Activated naive CD4-positive, alpha-beta T cell treated with anti-CD3 and anti-CD28 coated beads for 36 hours (primary cell): ENCODE measurements around the gene PMEPA1. TPM values are rescaled to one million over a fixed set of nuclear protein-coding genes. Genes with fewer than 3 reads are reported as not detected.

Experiments used
- CTCF ChIA-PET: fragments of 350-600 bp; sonication (Branson Sonifier 250); formaldehyde crosslinking; loops from one replicate; lab custom pipeline; 2021; ENCODE audit warnings: antibody characterized with exemption; lab: Charles Lee
- DNase-seq: peaks from one replicate; pipeline ENCODE4 v3.0.0-alpha.2; 2020
- H3K27ac Mint-ChIP-seq: one replicate; pipeline ENCODE4 v1.8.0; 2021; ENCODE audit warnings: mild to moderate bottlenecking, mixed read lengths
- H3K27me3 Mint-ChIP-seq: one replicate; pipeline ENCODE4 v1.8.0; 2021; ENCODE audit warnings: low read depth, mixed read lengths
- H3K36me3 Mint-ChIP-seq: one replicate; pipeline ENCODE4 v1.8.0; 2021; ENCODE audit warnings: low read depth, mixed read lengths
- H3K4me1 Mint-ChIP-seq: one replicate; pipeline ENCODE4 v1.8.0; 2021; ENCODE audit warnings: low read depth, mixed read lengths
- H3K4me3 Mint-ChIP-seq: one replicate; pipeline ENCODE4 v1.8.0; 2021; ENCODE audit warnings: mild to moderate bottlenecking, moderate library complexity, mixed read lengths
- H3K9me3 Mint-ChIP-seq: one replicate; pipeline ENCODE4 v1.8.0; 2021; ENCODE audit warnings: mixed read lengths
- intact Hi-C: fragments of 100-400 bp; cut with micrococcal nuclease; formaldehyde crosslinking; loops from one replicate; pipeline ENCODE4 v1.15.1; 2023
- total RNA-seq, 2 experiments: library from RNA; stranded (reverse); gene quantifications; one replicate each; pipeline ENCODE4 v1.2.3, GENCODE V29; 2021

Gene PMEPA1
- total RNA-seq, 2 experiments from 2014 or later = 2.0 to 2.2 TPM

- Mint-ChIP-seq H3K4me1 (peaks cover 17% of the 10 kb centered on the region), H3K9me3 (no peaks in the 10 kb centered on the region), H3K36me3 (no peaks in the 10 kb centered on the region), H3K27ac (no peak overlapping the region), H3K27me3 (peaks cover 6% of the 10 kb centered on the region), H3K4me3 (peak overlapping the region; percentile 77)
- DNase-seq = no peak
- intact Hi-C loops = loop anchor here (2.0 kb wide), 1 partner anchor 309 kb away; no protein-coding TSS in a partner anchor
- CTCF ChIA-PET = no interaction called here
These were observed 1.7 kb downstream of the PMEPA1 start for GRCh38 chr20:57707849-57708693.

- Mint-ChIP-seq H3K36me3 (no peaks in the 10 kb centered on the region), H3K9me3 (no peaks in the 10 kb centered on the region), H3K27me3 (peaks cover 6% of the 10 kb centered on the region), H3K4me3 (no peak overlapping the region), H3K27ac (no peak overlapping the region), H3K4me1 (peaks cover 18% of the 10 kb centered on the region)
- intact Hi-C loops = no loop called here
- CTCF ChIA-PET = interaction anchor here (0.7 kb wide), 1 partner anchor 9 kb away, joined by 3 read pairs; no protein-coding TSS in a partner anchor
- no peak for DNase-seq
These were observed 2.5 kb downstream of the PMEPA1 start for GRCh38 chr20:57707320-57707719.

- Mint-ChIP-seq H3K27me3 (peaks cover 6% of the 10 kb centered on the region), H3K9me3 (no peaks in the 10 kb centered on the region), H3K36me3 (no peaks in the 10 kb centered on the region), H3K27ac (no peak overlapping the region), H3K4me3 (no peak overlapping the region), H3K4me1 (peaks cover 20% of the 10 kb centered on the region)
- intact Hi-C loops = no loop called here
- CTCF ChIA-PET = no interaction called here
- DNase-seq = no peak
These were observed 4.5 kb downstream of the PMEPA1 start for GRCh38 chr20:57705127-57705899.

GRCh38 chr20:57704245-57704644 lies 5.6 kb downstream of the PMEPA1 start:
- Mint-ChIP-seq H3K36me3 (no peaks in the 10 kb centered on the region), H3K4me1 (peaks cover 24% of the 10 kb centered on the region), H3K4me3 (no peak overlapping the region), H3K27me3 (peaks cover 6% of the 10 kb centered on the region), H3K9me3 (no peaks in the 10 kb centered on the region), H3K27ac (no peak overlapping the region)
- CTCF ChIA-PET = no interaction called here
- no peak for DNase-seq
- intact Hi-C loops = no loop called here

- CTCF ChIA-PET = interaction anchor here (0.6 to 1.7 kb wide), 3 partner anchors 48 to 199 kb away, joined by 3 to 4 read pairs (median 3); no protein-coding TSS in a partner anchor
- H3K27ac Mint-ChIP-seq = no peak overlapping the region
- H3K27me3 Mint-ChIP-seq = no peaks in the 10 kb centered on the region
- DNase-seq = no peak
- H3K4me3 Mint-ChIP-seq = no peak overlapping the region
- H3K36me3 Mint-ChIP-seq = no peaks in the 10 kb centered on the region
- no peaks in the 10 kb centered on the region for H3K9me3 Mint-ChIP-seq
- intact Hi-C loops = no loop called here
- peaks cover 29% of the 10 kb centered on the region for H3K4me1 Mint-ChIP-seq
These were observed 6.8 kb downstream of the PMEPA1 start for GRCh38 chr20:57703013-57703412.

- H3K27ac Mint-ChIP-seq = no peak overlapping the region
- no peak overlapping the region for H3K4me3 Mint-ChIP-seq
- intact Hi-C loops = no loop called here
- H3K9me3 Mint-ChIP-seq = no peaks in the 10 kb centered on the region
- no peaks in the 10 kb centered on the region for H3K36me3 Mint-ChIP-seq
- H3K27me3 Mint-ChIP-seq = no peaks in the 10 kb centered on the region
- H3K4me1 Mint-ChIP-seq = peaks cover 34% of the 10 kb centered on the region
- CTCF ChIA-PET = interaction anchor here (0.6 to 1.7 kb wide), 4 partner anchors 9 to 199 kb away, joined by 3 to 4 read pairs (median 3); no protein-coding TSS in a partner anchor
- DNase-seq = no peak
These were observed 7.3 kb downstream of the PMEPA1 start for GRCh38 chr20:57702521-57702920.

- no peak for DNase-seq
- Mint-ChIP-seq H3K27me3 (no peaks in the 10 kb centered on the region), H3K9me3 (no peaks in the 10 kb centered on the region), H3K36me3 (no peaks in the 10 kb centered on the region), H3K4me1 (peaks cover 38% of the 10 kb centered on the region), H3K4me3 (no peak overlapping the region), H3K27ac (no peak overlapping the region)
- CTCF ChIA-PET = interaction anchor here (0.9 to 1.7 kb wide), 3 partner anchors 8 to 48 kb away, joined by 3 to 4 read pairs (median 3); no protein-coding TSS in a partner anchor
- intact Hi-C loops = no loop called here
These were observed 7.7 kb downstream of the PMEPA1 start for GRCh38 chr20:57702091-57702490.

- Mint-ChIP-seq H3K36me3 (no peaks in the 10 kb centered on the region), H3K27me3 (no peaks in the 10 kb centered on the region), H3K4me1 (peaks cover 40% of the 10 kb centered on the region), H3K4me3 (no peak overlapping the region), H3K27ac (no peak overlapping the region), H3K9me3 (no peaks in the 10 kb centered on the region)
- intact Hi-C loops = no loop called here
- DNase-seq = no peak
- CTCF ChIA-PET = interaction anchor here (0.9 to 1.7 kb wide), 2 partner anchors 8 to 47 kb away, joined by 3 to 4 read pairs; no protein-coding TSS in a partner anchor
These were observed 8.2 kb downstream of the PMEPA1 start for GRCh38 chr20:57701651-57702050.

- Mint-ChIP-seq H3K27ac (no peak overlapping the region), H3K36me3 (no peaks in the 10 kb centered on the region), H3K27me3 (no peaks in the 10 kb centered on the region), H3K4me1 (peaks cover 40% of the 10 kb centered on the region), H3K9me3 (no peaks in the 10 kb centered on the region), H3K4me3 (no peak overlapping the region)
- intact Hi-C loops = no loop called here
- no peak for DNase-seq
- CTCF ChIA-PET = interaction anchor here (0.6 kb wide), 1 partner anchor 152 kb away, joined by 6 read pairs; no protein-coding TSS in a partner anchor
These were observed 8.7 kb downstream of the PMEPA1 start for GRCh38 chr20:57701090-57701489.

- H3K27ac Mint-ChIP-seq = no peak overlapping the region
- H3K9me3 Mint-ChIP-seq = no peaks in the 10 kb centered on the region
- no peak for DNase-seq
- intact Hi-C loops = loop anchor here (5.0 kb wide), 2 partner anchors 307 to 313 kb away; partner anchors contain the start of gene RBM38
- peaks cover 44% of the 10 kb centered on the region for H3K4me1 Mint-ChIP-seq
- CTCF ChIA-PET = interaction anchor here (0.6 to 1.3 kb wide), 2 partner anchors 17 to 103 kb away, joined by 3 to 5 read pairs; no protein-coding TSS in a partner anchor
- H3K4me3 Mint-ChIP-seq = no peak overlapping the region
- H3K27me3 Mint-ChIP-seq = no peaks in the 10 kb centered on the region
- H3K36me3 Mint-ChIP-seq = no peaks in the 10 kb centered on the region
These were observed 10.4 kb downstream of the PMEPA1 start for GRCh38 chr20:57699395-57699794.

- intact Hi-C loops = loop anchor here (1.0 to 5.0 kb wide), 8 partner anchors 11 to 607 kb away; partner anchors contain the start of genes PMEPA1 and RBM38
- Mint-ChIP-seq H3K27me3 (no peaks in the 10 kb centered on the region), H3K4me3 (no peak overlapping the region), H3K36me3 (no peaks in the 10 kb centered on the region), H3K27ac (no peak overlapping the region), H3K9me3 (no peaks in the 10 kb centered on the region), H3K4me1 (peaks cover 44% of the 10 kb centered on the region)
- CTCF ChIA-PET = interaction anchor here (0.7 to 1.3 kb wide), 3 partner anchors 8 to 102 kb away, joined by 3 to 5 read pairs (median 3); no protein-coding TSS in a partner anchor
- DNase-seq = peak; percentile 22
These were observed 10.9 kb downstream of the PMEPA1 start for GRCh38 chr20:57698867-57699275.
